Measurements from ENCODE around the gene FKBP15.

FKBP15 gene

DNA sequence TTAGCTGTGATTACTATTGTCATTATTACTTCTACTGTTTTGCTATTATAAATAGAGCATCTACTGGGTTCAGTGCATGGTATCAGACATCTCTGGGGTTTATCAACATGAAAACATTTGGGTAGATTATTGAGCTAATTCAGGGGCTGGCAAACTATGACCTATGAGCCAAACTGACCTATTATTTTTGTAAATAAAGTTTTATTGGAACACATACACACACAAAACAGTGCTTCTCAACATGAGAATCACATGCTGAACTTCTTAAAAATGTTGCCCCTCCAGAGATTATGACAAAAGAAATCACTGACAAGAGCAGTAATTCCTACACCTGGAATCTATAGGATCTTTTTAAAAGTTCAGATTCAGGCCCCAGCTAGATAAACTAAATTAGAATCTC is 39.9 kb downstream of the FKBP15 start:
- Mint-ChIP-seq H3K9me3 (no peaks in the 10 kb centered on the region), H3K27me3 (ENCODE audit: low read depth) (no peaks in the 10 kb centered on the region), H3K4me1 (ENCODE audit: low read depth) (peaks cover 3% of the 10 kb centered on the region), H3K36me3 (ENCODE audit: low read depth) (peaks cover 65% of the 10 kb centered on the region), H3K4me3 (no peak overlapping the region), H3K27ac (no peak overlapping the region)

DNA sequence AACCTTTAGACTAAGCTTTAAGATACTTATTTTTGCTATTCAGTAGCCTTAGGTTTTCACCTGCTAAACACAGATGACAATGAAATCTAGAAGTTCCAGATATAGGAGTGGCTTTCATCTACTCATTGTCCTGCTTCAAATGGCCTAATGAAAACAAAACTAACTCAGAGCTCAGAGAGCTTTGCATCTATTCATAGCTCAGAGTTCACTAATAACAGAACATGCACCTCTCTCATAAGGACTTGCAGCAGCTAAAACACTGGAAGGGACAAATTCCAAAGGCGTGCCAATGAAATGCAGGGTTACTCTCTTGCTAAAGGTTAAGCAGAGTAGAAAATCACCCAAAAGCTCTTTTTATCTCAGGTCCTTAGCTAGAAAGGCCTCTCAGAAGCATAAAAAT is 41.2 kb downstream of the FKBP15 start:
- Mint-ChIP-seq H3K4me3 (no peak overlapping the region), H3K27me3 (ENCODE audit: low read depth) (no peaks in the 10 kb centered on the region), H3K4me1 (ENCODE audit: low read depth) (peaks cover 5% of the 10 kb centered on the region), H3K9me3 (no peaks in the 10 kb centered on the region), H3K36me3 (ENCODE audit: low read depth) (peaks cover 62% of the 10 kb centered on the region), H3K27ac (no peak overlapping the region)

DNA sequence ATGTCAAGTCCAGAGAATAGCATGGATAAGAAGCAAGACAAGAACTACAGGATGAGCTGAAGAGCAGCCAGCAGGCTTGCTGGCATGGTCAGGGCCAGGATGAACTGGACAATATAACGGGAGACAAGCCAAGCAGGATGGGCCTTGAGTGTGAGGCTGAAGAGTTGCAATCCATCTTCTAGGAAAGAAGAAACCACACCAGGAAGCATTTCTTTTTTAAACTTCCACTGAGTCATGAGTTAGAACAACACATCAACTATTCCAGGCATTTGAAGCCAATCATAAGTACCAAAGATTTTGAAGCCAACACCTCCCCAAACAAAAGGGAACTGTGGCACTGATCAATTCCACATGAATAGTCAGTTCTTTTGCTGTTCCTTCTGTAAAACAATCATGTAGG is 43.0 kb downstream of the FKBP15 start:
- Mint-ChIP-seq H3K27ac (no peak overlapping the region), H3K4me1 (ENCODE audit: low read depth) (peaks cover 5% of the 10 kb centered on the region), H3K9me3 (peaks cover under 1% of the 10 kb centered on the region), H3K27me3 (ENCODE audit: low read depth) (no peaks in the 10 kb centered on the region), H3K4me3 (no peak overlapping the region), H3K36me3 (ENCODE audit: low read depth) (peaks cover 63% of the 10 kb centered on the region)

DNA sequence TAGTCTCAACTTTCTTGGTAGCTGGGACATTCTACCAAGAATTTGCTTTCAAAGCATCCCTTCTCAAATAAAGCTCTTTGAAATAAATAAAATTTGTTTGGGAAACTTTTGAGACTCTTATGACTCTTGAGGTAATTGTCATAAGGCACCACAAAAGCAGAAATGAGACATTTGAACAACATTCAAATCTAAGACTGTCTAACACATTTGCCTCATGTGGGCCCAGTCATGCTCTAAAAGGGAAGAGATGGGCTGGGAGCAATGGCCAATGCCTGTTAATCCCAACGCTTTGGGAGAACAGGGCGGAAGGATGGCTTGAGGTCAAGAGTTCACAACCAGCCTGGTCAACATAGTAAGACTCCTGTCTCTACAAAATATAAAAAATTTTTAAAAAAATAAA is 43.8 kb downstream of the FKBP15 start:
- Mint-ChIP-seq H3K27ac (no peak overlapping the region), H3K36me3 (ENCODE audit: low read depth) (peaks cover 63% of the 10 kb centered on the region), H3K27me3 (ENCODE audit: low read depth) (no peaks in the 10 kb centered on the region), H3K9me3 (peaks cover 9% of the 10 kb centered on the region), H3K4me3 (no peak overlapping the region), H3K4me1 (ENCODE audit: low read depth) (peaks cover 5% of the 10 kb centered on the region)

DNA sequence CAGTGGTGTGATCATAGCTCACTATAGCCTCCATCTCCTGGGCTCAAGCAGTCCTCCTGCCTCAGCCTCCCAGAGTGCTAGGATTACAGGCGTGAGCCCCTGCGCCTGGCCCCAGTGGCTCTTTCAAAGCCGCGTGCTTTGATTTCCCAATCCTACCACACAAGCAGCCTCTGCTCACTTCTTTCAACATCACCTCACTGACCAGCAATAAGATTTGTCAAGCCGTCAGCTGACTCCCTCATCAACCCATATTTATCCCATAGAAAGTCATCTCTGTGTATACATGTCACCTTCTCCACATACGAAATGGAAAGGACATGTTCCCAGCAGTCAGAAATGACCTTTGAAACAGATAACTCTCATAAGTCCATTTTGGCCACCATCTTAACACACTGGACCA is 44.3 kb downstream of the FKBP15 start:
- H3K27me3 Mint-ChIP-seq (ENCODE audit: low read depth), result no peaks in the 10 kb centered on the region
- H3K9me3 Mint-ChIP-seq, result peaks cover 10% of the 10 kb centered on the region
- peaks cover 5% of the 10 kb centered on the region for H3K4me1 Mint-ChIP-seq (ENCODE audit: low read depth)
- H3K36me3 Mint-ChIP-seq (ENCODE audit: low read depth), result peaks cover 62% of the 10 kb centered on the region
- no peak overlapping the region for H3K4me3 Mint-ChIP-seq
- H3K27ac Mint-ChIP-seq, result no peak overlapping the region

DNA sequence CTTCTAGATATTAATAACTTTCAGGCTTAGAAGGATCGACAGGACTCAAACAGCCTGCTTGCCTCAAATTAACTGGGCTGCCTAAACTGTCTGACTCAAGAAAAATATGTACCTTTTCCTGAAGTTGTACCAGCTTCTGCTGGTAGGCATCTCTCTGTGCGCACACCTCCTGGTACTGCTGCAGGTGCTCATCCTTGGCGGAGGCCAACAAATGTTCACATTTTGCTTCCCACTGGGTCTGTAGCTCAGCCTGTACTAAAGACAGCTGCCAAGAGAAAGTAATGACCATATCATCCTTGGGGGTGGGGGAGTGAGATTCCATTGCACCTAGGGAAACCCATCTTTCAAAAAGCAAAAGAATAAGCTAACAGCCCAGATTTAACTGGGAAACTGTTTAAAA is 47.7 kb downstream of the FKBP15 start:
- Mint-ChIP-seq H3K36me3 (ENCODE audit: low read depth) (peaks cover 65% of the 10 kb centered on the region), H3K9me3 (peaks cover 10% of the 10 kb centered on the region), H3K4me3 (no peak overlapping the region), H3K27ac (peak overlapping the region; percentile 9), H3K4me1 (ENCODE audit: low read depth) (peaks cover 2% of the 10 kb centered on the region), H3K27me3 (ENCODE audit: low read depth) (no peaks in the 10 kb centered on the region)

DNA sequence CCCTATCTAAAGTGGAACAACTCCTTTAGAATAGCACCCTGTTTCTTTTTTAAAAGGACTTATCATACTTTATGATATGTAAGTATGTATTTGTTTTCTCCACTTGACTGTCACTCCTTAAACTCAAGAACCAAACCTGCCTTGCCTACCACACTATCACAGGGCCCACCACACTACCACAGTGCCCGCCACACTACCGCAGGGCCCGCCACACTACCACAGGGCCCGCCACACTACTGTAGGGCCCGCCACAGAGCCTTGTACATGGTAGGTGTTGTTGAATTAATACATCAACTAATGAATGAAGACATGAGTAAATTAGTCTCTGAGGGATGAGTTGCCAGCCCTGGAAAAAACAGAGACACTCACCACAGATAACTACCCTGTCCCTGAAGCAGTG is 52.3 kb downstream of the FKBP15 start:
- H3K27me3 Mint-ChIP-seq (ENCODE audit: low read depth), result no peaks in the 10 kb centered on the region
- H3K27ac Mint-ChIP-seq, result no peak overlapping the region
- H3K9me3 Mint-ChIP-seq, result peaks cover 10% of the 10 kb centered on the region
- H3K4me1 Mint-ChIP-seq (ENCODE audit: low read depth), result no peaks in the 10 kb centered on the region
- no peak overlapping the region for H3K4me3 Mint-ChIP-seq
- peaks cover 57% of the 10 kb centered on the region for H3K36me3 Mint-ChIP-seq (ENCODE audit: low read depth)

DNA sequence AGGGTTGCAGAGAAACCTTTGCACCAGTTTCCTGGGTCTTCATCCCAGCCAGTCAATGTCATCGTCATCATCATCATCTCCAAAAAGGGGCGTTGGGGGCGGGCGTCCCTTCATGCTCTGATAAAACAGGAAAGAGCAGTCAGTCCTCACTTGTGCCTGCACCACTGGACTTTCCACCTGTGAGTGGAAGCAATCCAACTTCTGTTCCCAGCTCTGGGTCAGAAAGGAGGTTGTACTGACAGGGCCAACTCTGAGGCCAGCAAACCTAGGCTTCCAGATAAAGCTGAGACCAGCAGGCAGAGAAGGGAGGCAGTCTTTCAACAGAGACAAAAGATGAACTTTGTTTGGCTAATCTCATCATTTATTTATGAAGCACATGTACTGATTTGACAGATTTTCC is 55.0 kb downstream of the FKBP15 start:
- H3K9me3 Mint-ChIP-seq, result no peaks in the 10 kb centered on the region
- no peak overlapping the region for H3K4me3 Mint-ChIP-seq
- H3K27me3 Mint-ChIP-seq (ENCODE audit: low read depth), result no peaks in the 10 kb centered on the region
- no peak overlapping the region for H3K27ac Mint-ChIP-seq
- H3K36me3 Mint-ChIP-seq (ENCODE audit: low read depth), result peaks cover 52% of the 10 kb centered on the region
- H3K4me1 Mint-ChIP-seq (ENCODE audit: low read depth), result no peaks in the 10 kb centered on the region

DNA sequence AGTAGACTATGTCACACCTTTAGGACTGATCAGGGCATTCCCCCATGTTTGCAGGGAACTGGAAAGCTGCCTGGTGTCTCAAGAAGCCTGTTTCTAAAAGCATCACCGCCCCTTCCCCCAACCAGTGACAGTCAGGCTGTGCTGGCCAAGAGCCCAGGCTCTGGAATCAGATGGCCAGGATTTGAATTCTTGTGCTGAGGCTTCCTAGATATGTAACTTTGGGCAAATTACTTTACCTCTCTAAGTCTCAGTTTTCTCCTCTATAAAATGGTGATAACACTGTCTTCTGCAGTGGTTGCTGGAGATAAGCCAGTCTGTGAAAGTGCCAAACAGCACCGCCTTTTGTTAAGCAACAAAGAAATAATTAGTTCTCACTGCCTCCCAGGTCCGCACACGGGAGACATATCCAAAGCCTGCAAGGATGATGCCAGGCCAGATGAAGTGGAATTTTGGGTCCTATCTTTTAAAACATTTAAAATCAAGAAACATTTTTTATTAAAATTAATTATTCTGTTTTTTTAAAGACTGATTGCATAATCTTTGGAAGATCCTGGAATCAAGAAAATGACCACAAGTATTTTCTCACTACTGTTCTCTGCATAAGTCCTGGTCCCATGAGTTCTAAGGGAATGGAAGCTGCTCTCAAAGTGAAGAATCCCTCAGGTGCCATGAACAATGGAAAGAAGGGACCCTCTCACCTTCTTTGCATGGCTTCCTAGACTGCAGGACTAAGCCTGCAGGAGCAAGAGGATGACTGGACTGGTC is 56.4 kb downstream of the FKBP15 start:
- H3K9me3 Mint-ChIP-seq, result no peaks in the 10 kb centered on the region
- H3K27me3 Mint-ChIP-seq (ENCODE audit: low read depth), result no peaks in the 10 kb centered on the region
- H3K4me3 Mint-ChIP-seq, result no peak overlapping the region
- H3K4me1 Mint-ChIP-seq (ENCODE audit: low read depth), result no peaks in the 10 kb centered on the region
- H3K36me3 Mint-ChIP-seq (ENCODE audit: low read depth), result peaks cover 49% of the 10 kb centered on the region
- no peak overlapping the region for H3K27ac Mint-ChIP-seq

DNA sequence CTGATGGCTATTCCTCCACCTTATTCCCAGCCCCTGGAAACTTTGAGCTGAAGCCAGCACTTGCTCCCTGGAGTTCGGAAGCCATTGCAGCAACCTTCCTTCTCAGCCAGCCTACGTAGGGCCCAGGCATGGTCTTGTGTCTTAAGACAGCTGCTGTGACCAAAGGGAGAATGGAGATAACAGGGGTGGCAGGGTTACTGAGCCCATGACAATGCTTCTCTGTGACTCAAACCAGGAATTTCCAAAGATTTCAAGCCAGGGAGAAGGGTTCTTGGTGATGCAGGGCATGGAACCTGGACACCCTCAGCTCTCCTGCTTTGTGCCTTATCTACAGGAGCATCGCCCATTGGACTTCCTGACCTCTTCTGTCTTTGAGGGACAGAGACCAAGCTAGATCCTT is 58.1 kb downstream of the FKBP15 start:
- Mint-ChIP-seq H3K27me3 (ENCODE audit: low read depth) (no peaks in the 10 kb centered on the region), H3K4me3 (no peak overlapping the region), H3K4me1 (ENCODE audit: low read depth) (no peaks in the 10 kb centered on the region), H3K27ac (no peak overlapping the region), H3K36me3 (ENCODE audit: low read depth) (peaks cover 47% of the 10 kb centered on the region), H3K9me3 (no peaks in the 10 kb centered on the region)

DNA sequence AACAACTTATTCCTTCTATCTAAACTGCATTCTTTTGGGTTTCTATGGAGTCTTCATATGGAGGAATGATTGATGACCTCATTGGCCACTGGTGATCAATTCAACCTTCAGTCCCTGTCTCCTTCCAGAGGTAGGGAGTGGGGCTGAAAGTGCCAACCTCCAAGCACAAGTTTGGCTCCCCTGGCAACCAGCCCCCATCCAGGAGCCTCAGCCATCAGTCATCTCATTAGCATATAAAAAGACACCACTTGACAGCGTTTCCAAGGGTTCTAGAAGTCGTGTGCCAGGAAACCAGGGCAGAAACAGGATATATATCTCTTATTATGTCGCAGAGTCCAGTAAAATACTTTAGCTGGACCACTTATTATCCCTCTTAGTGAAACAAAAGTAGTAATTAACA is 60.5 kb downstream of the FKBP15 start:
- Mint-ChIP-seq H3K9me3 (no peaks in the 10 kb centered on the region), H3K4me3 (no peak overlapping the region), H3K27ac (no peak overlapping the region), H3K4me1 (ENCODE audit: low read depth) (peaks cover 11% of the 10 kb centered on the region), H3K27me3 (ENCODE audit: low read depth) (no peaks in the 10 kb centered on the region), H3K36me3 (ENCODE audit: low read depth) (peaks cover 35% of the 10 kb centered on the region)

DNA sequence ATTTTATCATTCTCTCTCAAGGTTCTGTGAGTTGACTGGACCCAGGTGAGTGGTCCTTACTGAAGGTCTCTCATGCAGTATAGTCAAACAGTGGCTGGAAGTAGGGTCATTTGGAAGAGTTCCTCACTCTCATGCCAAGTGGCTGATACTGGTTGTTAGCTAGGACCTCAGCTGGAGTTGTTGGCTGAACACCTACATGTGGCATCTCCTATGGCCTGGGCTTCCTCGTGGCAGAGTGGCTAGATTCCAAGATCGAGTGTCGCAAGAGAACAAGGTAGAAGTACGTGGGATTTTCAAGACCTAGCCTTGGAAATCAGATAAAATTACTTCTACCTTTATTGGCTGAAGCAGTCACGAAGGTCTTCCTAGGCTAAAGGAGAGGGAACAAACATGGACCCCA is 62.6 kb downstream of the FKBP15 start:
- Mint-ChIP-seq H3K4me3 (no peak overlapping the region), H3K4me1 (ENCODE audit: low read depth) (peaks cover 20% of the 10 kb centered on the region), H3K27ac (no peak overlapping the region), H3K27me3 (ENCODE audit: low read depth) (no peaks in the 10 kb centered on the region), H3K9me3 (no peaks in the 10 kb centered on the region), H3K36me3 (ENCODE audit: low read depth) (peaks cover 29% of the 10 kb centered on the region)

DNA sequence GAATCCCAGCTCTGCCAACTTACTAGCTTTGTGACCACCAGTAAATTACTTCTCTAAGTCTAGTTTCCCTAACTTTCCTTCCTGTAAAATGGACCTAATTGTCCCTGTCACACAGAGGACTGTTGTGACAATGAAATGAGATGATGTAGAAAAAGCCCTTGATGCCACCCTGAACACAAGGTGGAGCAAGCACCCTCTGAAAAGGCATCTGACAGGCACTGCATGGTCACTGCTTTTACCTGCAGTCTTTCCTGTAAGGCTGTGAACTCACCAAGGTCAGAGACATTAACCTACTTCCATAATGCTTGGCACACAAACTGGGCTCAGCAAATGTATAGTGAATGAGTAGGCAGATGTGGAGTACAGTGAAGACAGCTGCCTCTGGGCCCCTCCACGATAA is 64.2 kb downstream of the FKBP15 start:
- H3K27ac Mint-ChIP-seq, result peak overlapping the region; percentile 14
- no peaks in the 10 kb centered on the region for H3K27me3 Mint-ChIP-seq (ENCODE audit: low read depth)
- peaks cover 19% of the 10 kb centered on the region for H3K36me3 Mint-ChIP-seq (ENCODE audit: low read depth)
- H3K9me3 Mint-ChIP-seq, result no peaks in the 10 kb centered on the region
- H3K4me3 Mint-ChIP-seq, result no peak overlapping the region
- peaks cover 29% of the 10 kb centered on the region for H3K4me1 Mint-ChIP-seq (ENCODE audit: low read depth)

DNA sequence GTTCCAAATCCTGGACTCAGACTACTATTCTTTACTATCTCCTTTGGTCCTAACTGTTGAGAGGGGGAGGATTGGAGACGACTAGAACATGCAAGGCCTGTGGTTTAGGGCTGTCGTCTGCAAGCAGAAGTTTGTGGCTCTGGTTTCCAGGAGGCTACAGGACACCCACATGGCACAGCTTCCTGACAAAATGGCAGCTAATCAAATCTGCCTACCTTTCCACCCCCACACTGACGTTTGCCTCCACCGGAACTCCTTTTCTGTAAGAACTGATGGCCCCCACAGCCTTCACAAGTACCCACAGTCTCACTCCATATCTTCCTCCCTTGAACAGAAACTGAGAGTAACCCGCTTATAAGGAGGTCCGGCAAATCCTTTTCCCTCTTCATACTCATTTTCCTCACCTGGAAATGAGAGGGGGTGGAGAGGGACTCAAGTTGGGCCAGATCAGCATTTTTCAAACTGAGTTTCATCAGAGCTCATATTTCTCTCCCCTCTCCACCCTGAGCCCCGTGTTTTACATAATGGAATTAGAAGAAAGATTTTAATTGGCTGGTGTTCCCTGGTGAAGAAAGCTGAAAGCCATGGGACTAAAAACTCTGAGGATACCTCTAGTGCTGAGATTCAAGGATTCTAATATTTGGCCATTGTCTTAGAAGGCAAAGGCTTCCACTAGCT is 65.0 kb downstream of the FKBP15 start:
- Mint-ChIP-seq H3K27ac (peak overlapping the region; percentile 60), H3K27me3 (ENCODE audit: low read depth) (no peaks in the 10 kb centered on the region), H3K4me3 (peak overlapping the region; percentile 2), H3K36me3 (ENCODE audit: low read depth) (peaks cover 17% of the 10 kb centered on the region), H3K9me3 (no peaks in the 10 kb centered on the region), H3K4me1 (ENCODE audit: low read depth) (peaks cover 33% of the 10 kb centered on the region)

DNA sequence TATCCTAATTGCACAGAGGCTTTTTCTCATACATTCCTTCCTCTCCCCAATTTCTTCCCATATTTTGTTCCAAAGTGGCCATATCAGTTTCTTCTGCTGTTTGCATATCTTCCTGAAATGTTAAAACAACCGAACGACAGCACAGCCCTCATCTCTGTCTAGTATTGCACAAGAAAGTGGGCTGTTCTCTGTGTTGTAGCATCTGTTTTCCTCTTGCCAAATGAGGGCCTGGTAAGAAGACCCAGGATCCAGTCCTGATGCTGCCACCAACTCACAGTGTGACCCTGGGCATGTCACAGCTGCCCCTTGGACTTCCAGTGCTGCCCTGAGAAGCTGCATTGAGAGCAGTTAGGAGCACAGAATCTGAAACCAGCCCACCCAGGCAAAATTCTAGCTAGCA is 66.1 kb downstream of the FKBP15 start:
- Mint-ChIP-seq H3K4me3 (no peak overlapping the region), H3K27me3 (ENCODE audit: low read depth) (no peaks in the 10 kb centered on the region), H3K27ac (no peak overlapping the region), H3K9me3 (no peaks in the 10 kb centered on the region), H3K4me1 (ENCODE audit: low read depth) (peaks cover 33% of the 10 kb centered on the region), H3K36me3 (ENCODE audit: low read depth) (peaks cover 13% of the 10 kb centered on the region)
